Neural progenitor cell (in vitro differentiated cells): ENCODE measurements around the gene ACER2. TPM values are rescaled to one million over a fixed set of nuclear protein-coding genes. Genes with fewer than 3 reads are reported as not detected.

Source experiments
- DNase-seq: peaks from one replicate; pipeline ENCODE4 v3.0.0-alpha.2; 2016; ENCODE audit warnings: low spot score
- H2AFZ ChIP-seq: fragments of 200-600 bp; sonication (generic); replicated peaks from 2 replicates; pipeline ENCODE4 v1.6.1; 2016; ENCODE audit warnings: antibody characterized with exemption
- H3F3A ChIP-seq: fragments of 200-600 bp; sonication (generic); 2 replicates; pipeline ENCODE4 v1.6.1; 2016; ENCODE audit warnings: antibody characterized with exemption, low read depth
- H3K27ac ChIP-seq: fragments of 200-600 bp; sonication (generic); 2 replicates; pipeline ENCODE4 v1.5.1; 2016; ENCODE audit warnings: mild to moderate bottlenecking
- H3K27me3 ChIP-seq: fragments of 200-600 bp; sonication (generic); 2 replicates; pipeline ENCODE4 v1.6.1; 2016; ENCODE audit warnings: mild to moderate bottlenecking, moderate library complexity
- H3K36me3 ChIP-seq: fragments of 200-600 bp; sonication (generic); 2 replicates; pipeline ENCODE4 v1.5.1; 2016
- H3K4me1 ChIP-seq: fragments of 200-600 bp; sonication (generic); 2 replicates; pipeline ENCODE4 v1.6.1; 2016; ENCODE audit warnings: mixed run types
- H3K4me2 ChIP-seq: fragments of 200-600 bp; sonication (generic); 2 replicates; pipeline ENCODE4 v1.6.1; 2016
- H3K4me3 ChIP-seq: fragments of 200-600 bp; sonication (generic); 2 replicates; pipeline ENCODE4 v1.5.1; 2016
- H3K79me2 ChIP-seq: fragments of 200-600 bp; sonication (generic); 2 replicates; pipeline ENCODE4 v1.6.1; 2016; ENCODE audit warnings: low read depth
- H3K9ac ChIP-seq: fragments of 200-600 bp; sonication (generic); 2 replicates; pipeline ENCODE4 v1.6.1; 2016
- H3K9me3 ChIP-seq: fragments of 200-600 bp; sonication (generic); 2 replicates; pipeline ENCODE4 v1.5.1; 2016; ENCODE audit warnings: low read depth
- H4K20me1 ChIP-seq: fragments of 200-600 bp; sonication (generic); 2 replicates; pipeline ENCODE4 v1.6.1; 2016; ENCODE audit warnings: low read depth
- H3K27ac Mint-ChIP-seq: 3 replicates; pipeline ENCODE4 v1.8.0; 2021; ENCODE audit warnings: mixed read lengths
- H3K27me3 Mint-ChIP-seq: 2 replicates; pipeline ENCODE4 v1.8.0; 2022; ENCODE audit warnings: low read depth, mild to moderate bottlenecking, inconsistent platforms, moderate library complexity, mixed read lengths; ENCODE audit not compliant: insufficient read depth
- H3K36me3 Mint-ChIP-seq: 3 replicates; pipeline ENCODE4 v1.8.0; 2021; ENCODE audit warnings: mixed read lengths
- H3K4me1 Mint-ChIP-seq: 3 replicates; pipeline ENCODE4 v1.8.0; 2021; ENCODE audit warnings: mixed read lengths
- H3K4me3 Mint-ChIP-seq: 3 replicates; pipeline ENCODE4 v1.8.0; 2021; ENCODE audit warnings: mild to moderate bottlenecking, moderate library complexity, mixed read lengths
- H3K9me3 Mint-ChIP-seq: 3 replicates; pipeline ENCODE4 v1.8.0; 2020; ENCODE audit warnings: mixed read lengths
- EZH2 ChIP-seq: fragments of 200-600 bp; sonication (generic); IDR thresholded peaks from 2 replicates; pipeline ENCODE4 v1.6.1; 2017; ENCODE audit warnings: antibody characterized with exemption, mild to moderate bottlenecking, moderate library complexity
- EZH2phosphoT487 ChIP-seq: fragments of 200-600 bp; sonication (generic); IDR thresholded peaks from 2 replicates; pipeline ENCODE4 v1.6.1; 2017; ENCODE audit warnings: antibody characterized with exemption
- total RNA-seq: library from RNA; depleted of rRNA; stranded (reverse); fragments of >200 nt; gene quantifications from 2 replicates; pipeline ENCODE4 v1.2.3, GENCODE V29; 2015; ENCODE audit warnings: low replicate concordance
- TF ChIP-seq, protein P1 (sequence below): fragments of 200-600 bp; sonication (generic); IDR thresholded peaks from 2 replicates; pipeline ENCODE4 v1.5.1; 2017; ENCODE audit warnings: antibody characterized with exemption, mild to moderate bottlenecking

Gene ACER2
- total RNA-seq, 1 donor from 2014 or later: 5.6 TPM

- peaks cover 11% of the 10 kb centered on the region for H3K79me2 ChIP-seq
- no peak overlapping the region for H3K4me3 ChIP-seq
- no peaks in the 10 kb centered on the region for H3K9me3 Mint-ChIP-seq
- peaks cover 25% of the 10 kb centered on the region for H3K36me3 Mint-ChIP-seq
- H3K4me1 Mint-ChIP-seq: peaks cover 6% of the 10 kb centered on the region
- H3F3A ChIP-seq: peaks cover 78% of the 10 kb centered on the region
- H3K4me1 ChIP-seq: peaks cover 10% of the 10 kb centered on the region
- H3K9me3 ChIP-seq: no peaks in the 10 kb centered on the region
- no peak for TF ChIP-seq EZH2
- TF ChIP-seq, protein P1, sequence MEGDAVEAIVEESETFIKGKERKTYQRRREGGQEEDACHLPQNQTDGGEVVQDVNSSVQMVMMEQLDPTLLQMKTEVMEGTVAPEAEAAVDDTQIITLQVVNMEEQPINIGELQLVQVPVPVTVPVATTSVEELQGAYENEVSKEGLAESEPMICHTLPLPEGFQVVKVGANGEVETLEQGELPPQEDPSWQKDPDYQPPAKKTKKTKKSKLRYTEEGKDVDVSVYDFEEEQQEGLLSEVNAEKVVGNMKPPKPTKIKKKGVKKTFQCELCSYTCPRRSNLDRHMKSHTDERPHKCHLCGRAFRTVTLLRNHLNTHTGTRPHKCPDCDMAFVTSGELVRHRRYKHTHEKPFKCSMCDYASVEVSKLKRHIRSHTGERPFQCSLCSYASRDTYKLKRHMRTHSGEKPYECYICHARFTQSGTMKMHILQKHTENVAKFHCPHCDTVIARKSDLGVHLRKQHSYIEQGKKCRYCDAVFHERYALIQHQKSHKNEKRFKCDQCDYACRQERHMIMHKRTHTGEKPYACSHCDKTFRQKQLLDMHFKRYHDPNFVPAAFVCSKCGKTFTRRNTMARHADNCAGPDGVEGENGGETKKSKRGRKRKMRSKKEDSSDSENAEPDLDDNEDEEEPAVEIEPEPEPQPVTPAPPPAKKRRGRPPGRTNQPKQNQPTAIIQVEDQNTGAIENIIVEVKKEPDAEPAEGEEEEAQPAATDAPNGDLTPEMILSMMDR: no peak
- no peak for TF ChIP-seq EZH2phosphoT487
- peaks cover 23% of the 10 kb centered on the region for H3K36me3 ChIP-seq
- no peak overlapping the region for H3K4me3 Mint-ChIP-seq
- no peak overlapping the region for H3K27ac Mint-ChIP-seq
- H3K27me3 Mint-ChIP-seq: no peaks in the 10 kb centered on the region
- no peak overlapping the region for H3K9ac ChIP-seq
- H3K4me2 ChIP-seq: no peak overlapping the region
- DNase-seq: no peak
- no peak overlapping the region for H3K27ac ChIP-seq
- no peak overlapping the region for H2AFZ ChIP-seq
- peaks cover 25% of the 10 kb centered on the region for H4K20me1 ChIP-seq
- no peaks in the 10 kb centered on the region for H3K27me3 ChIP-seq
Observed at GRCh38 chr9:19372567-19372966, 36.2 kb upstream of the ACER2 start.

- H3K4me2 ChIP-seq: no peak overlapping the region
- H3K4me3 Mint-ChIP-seq: no peak overlapping the region
- H3K79me2 ChIP-seq: peaks cover 20% of the 10 kb centered on the region
- H3K4me3 ChIP-seq: no peak overlapping the region
- TF ChIP-seq EZH2phosphoT487 (no peak), EZH2 (no peak)
- TF ChIP-seq, protein P1: no peak
- H2AFZ ChIP-seq: no peak overlapping the region
- H3K27ac Mint-ChIP-seq: no peak overlapping the region
- H3K27ac ChIP-seq: no peak overlapping the region
- no peaks in the 10 kb centered on the region for H3K9me3 Mint-ChIP-seq
- peaks cover 14% of the 10 kb centered on the region for H3K4me1 Mint-ChIP-seq
- peaks cover 35% of the 10 kb centered on the region for H4K20me1 ChIP-seq
- peaks cover 33% of the 10 kb centered on the region for H3K36me3 ChIP-seq
- peaks cover 87% of the 10 kb centered on the region for H3F3A ChIP-seq
- no peak overlapping the region for H3K9ac ChIP-seq
- no peaks in the 10 kb centered on the region for H3K27me3 ChIP-seq
- no peak for DNase-seq
- H3K36me3 Mint-ChIP-seq: peaks cover 30% of the 10 kb centered on the region
- no peaks in the 10 kb centered on the region for H3K27me3 Mint-ChIP-seq
- H3K9me3 ChIP-seq: no peaks in the 10 kb centered on the region
- H3K4me1 ChIP-seq: peaks cover 19% of the 10 kb centered on the region
Observed at GRCh38 chr9:19373527-19373926, 35.3 kb upstream of the ACER2 start.

GRCh38 chr9:19375538-19375937 is 33.3 kb upstream of the ACER2 start:
- Histone ChIP-seq H2AFZ (no peak overlapping the region), H3K4me1 (peaks cover 24% of the 10 kb centered on the region), H3K9me3 (no peaks in the 10 kb centered on the region), H3K4me3 (no peak overlapping the region), H3K27ac (no peak overlapping the region), H3K27me3 (no peaks in the 10 kb centered on the region), H3K4me2 (no peak overlapping the region), H4K20me1 (peaks cover 45% of the 10 kb centered on the region), H3K9ac (no peak overlapping the region), H3K79me2 (peaks cover 37% of the 10 kb centered on the region), H3K36me3 (peaks cover 39% of the 10 kb centered on the region), H3F3A (peaks cover 99% of the 10 kb centered on the region)
- Mint-ChIP-seq H3K4me3 (no peak overlapping the region), H3K27ac (no peak overlapping the region), H3K36me3 (peaks cover 30% of the 10 kb centered on the region), H3K4me1 (peaks cover 21% of the 10 kb centered on the region), H3K9me3 (no peaks in the 10 kb centered on the region), H3K27me3 (peaks cover 4% of the 10 kb centered on the region)
- no peak for TF ChIP-seq EZH2
- TF ChIP-seq, protein P1: no peak
- no peak for TF ChIP-seq EZH2phosphoT487
- no peak for DNase-seq
